Adipocyte (in vitro differentiated cells): ENCODE measurements around the gene GRIP2.

Experiments
- DNase-seq: peaks from one replicate; pipeline ENCODE4 v3.0.0-alpha.2; 2015; ENCODE audit warnings: low read depth
- H3K27me3 ChIP-seq: replicated peaks from 2 replicates; pipeline ENCODE4 v1.7.0; 2013; ENCODE audit warnings: mild to moderate bottlenecking, low read length, moderate library complexity; ENCODE audit not compliant: control insufficient read depth, insufficient read depth
- H3K36me3 ChIP-seq: 2 replicates; pipeline ENCODE4 v1.7.0; 2013; ENCODE audit warnings: low read length, mild to moderate bottlenecking, moderate library complexity; ENCODE audit not compliant: control insufficient read depth, insufficient read depth, severe bottlenecking
- H3K4me1 ChIP-seq: 2 replicates; pipeline ENCODE4 v1.7.0; 2013; ENCODE audit warnings: mild to moderate bottlenecking, low read length, moderate library complexity; ENCODE audit not compliant: control insufficient read depth, insufficient read depth
- H3K4me3 ChIP-seq: 2 replicates; pipeline ENCODE4 v1.7.0; 2013; ENCODE audit warnings: mild to moderate bottlenecking, low read length, moderate library complexity
- H3K9ac ChIP-seq: 2 replicates; pipeline ENCODE4 v1.7.0; 2013; ENCODE audit warnings: mild to moderate bottlenecking, low read length, moderate library complexity
- H3K9me3 ChIP-seq: 2 replicates; pipeline ENCODE4 v1.7.0; 2013; ENCODE audit warnings: mild to moderate bottlenecking, low read length, moderate library complexity; ENCODE audit not compliant: control insufficient read depth

The GRIP2 gene

GRCh38 chr3:14547693-14548092 is 7.6 kb upstream of the GRIP2 start:
- peaks cover 72% of the 10 kb centered on the region for H3K27me3 ChIP-seq
- H3K9me3 ChIP-seq = no peaks in the 10 kb centered on the region

GRCh38 chr3:14546041-14546440 is 5.9 kb upstream of the GRIP2 start:
- DNase-seq = no peak
- no peaks in the 10 kb centered on the region for H3K36me3 ChIP-seq
- no peaks in the 10 kb centered on the region for H3K9me3 ChIP-seq
- peaks cover 81% of the 10 kb centered on the region for H3K27me3 ChIP-seq
- H3K4me1 ChIP-seq = no peaks in the 10 kb centered on the region
- no peak overlapping the region for H3K9ac ChIP-seq
- H3K4me3 ChIP-seq = no peak overlapping the region

More at GRCh38 chr3:14547693-14548092, 7.6 kb upstream of the GRIP2 start:
- peaks cover 5% of the 10 kb centered on the region for H3K4me1 ChIP-seq
- no peak overlapping the region for H3K9ac ChIP-seq
- no peak for DNase-seq
- H3K36me3 ChIP-seq = no peaks in the 10 kb centered on the region
- no peak overlapping the region for H3K4me3 ChIP-seq

- no peaks in the 10 kb centered on the region for H3K4me1 ChIP-seq
- no peaks in the 10 kb centered on the region for H3K9me3 ChIP-seq
- no peaks in the 10 kb centered on the region for H3K36me3 ChIP-seq
- H3K9ac ChIP-seq = no peak overlapping the region
- H3K27me3 ChIP-seq = peaks cover 77% of the 10 kb centered on the region
- no peak overlapping the region for H3K4me3 ChIP-seq
- DNase-seq = no peak
Observed at GRCh38 chr3:14545251-14545635, 5.1 kb upstream of the GRIP2 start.

GRCh38 chr3:14544282-14545250 is 4.4 kb upstream of the GRIP2 start:
- Histone ChIP-seq H3K9ac (no peak overlapping the region), H3K4me1 (no peaks in the 10 kb centered on the region), H3K27me3 (peaks cover 74% of the 10 kb centered on the region), H3K4me3 (no peak overlapping the region), H3K9me3 (no peaks in the 10 kb centered on the region), H3K36me3 (no peaks in the 10 kb centered on the region)
- no peak for DNase-seq

- no peak for DNase-seq
- Histone ChIP-seq H3K9me3 (no peaks in the 10 kb centered on the region), H3K9ac (no peak overlapping the region), H3K4me3 (no peak overlapping the region), H3K27me3 (peaks cover 63% of the 10 kb centered on the region), H3K4me1 (no peaks in the 10 kb centered on the region), H3K36me3 (no peaks in the 10 kb centered on the region)
Observed at GRCh38 chr3:14543446-14543845, 3.3 kb upstream of the GRIP2 start.

- H3K27me3 ChIP-seq = peaks cover 56% of the 10 kb centered on the region
- H3K9me3 ChIP-seq = no peaks in the 10 kb centered on the region
- no peak overlapping the region for H3K9ac ChIP-seq
- H3K36me3 ChIP-seq = no peaks in the 10 kb centered on the region
- no peaks in the 10 kb centered on the region for H3K4me1 ChIP-seq
- H3K4me3 ChIP-seq = no peak overlapping the region
- no peak for DNase-seq
Observed at GRCh38 chr3:14542656-14543055, 2.5 kb upstream of the GRIP2 start.

GRCh38 chr3:14541646-14542045 is 1.5 kb upstream of the GRIP2 start:
- DNase-seq = no peak
- H3K27me3 ChIP-seq = peaks cover 48% of the 10 kb centered on the region

GRCh38 chr3:14540821-14541385 is 761 bp upstream of the GRIP2 start:
- Histone ChIP-seq H3K36me3 (no peaks in the 10 kb centered on the region), H3K9me3 (no peaks in the 10 kb centered on the region), H3K9ac (no peak overlapping the region), H3K4me3 (no peak overlapping the region), H3K27me3 (peaks cover 44% of the 10 kb centered on the region), H3K4me1 (no peaks in the 10 kb centered on the region)
- no peak for DNase-seq

More at GRCh38 chr3:14541646-14542045, 1.5 kb upstream of the GRIP2 start:
- no peaks in the 10 kb centered on the region for H3K4me1 ChIP-seq
- H3K9me3 ChIP-seq = no peaks in the 10 kb centered on the region
- no peaks in the 10 kb centered on the region for H3K36me3 ChIP-seq
- H3K4me3 ChIP-seq = no peak overlapping the region
- H3K9ac ChIP-seq = no peak overlapping the region

GRCh38 chr3:14539384-14539741 is 779 bp downstream of the GRIP2 start:
- H3K4me1 ChIP-seq = no peaks in the 10 kb centered on the region
- no peak for DNase-seq
- H3K4me3 ChIP-seq = no peak overlapping the region
- no peaks in the 10 kb centered on the region for H3K36me3 ChIP-seq
- H3K27me3 ChIP-seq = peaks cover 47% of the 10 kb centered on the region
- no peak overlapping the region for H3K9ac ChIP-seq
- H3K9me3 ChIP-seq = no peaks in the 10 kb centered on the region

GRCh38 chr3:14538451-14539088 is 1.6 kb downstream of the GRIP2 start:
- no peaks in the 10 kb centered on the region for H3K4me1 ChIP-seq
- H3K36me3 ChIP-seq = no peaks in the 10 kb centered on the region
- H3K4me3 ChIP-seq = no peak overlapping the region
- H3K9me3 ChIP-seq = no peaks in the 10 kb centered on the region
- DNase-seq = no peak
- H3K27me3 ChIP-seq = peaks cover 51% of the 10 kb centered on the region
- no peak overlapping the region for H3K9ac ChIP-seq
